Endothelial cell of umbilical vein (primary cell): Measurements from ENCODE around the gene EEF1AKMT2. TPM values are rescaled to one million over a fixed set of nuclear protein-coding genes. Genes with fewer than 3 reads are reported as not detected.

Experiments
- BruUV-seq: library from RNA; stranded (reverse); fragments of 400-500 nt; replicated peaks from 2 replicates; lab custom pipeline; 2021; lab: Mats Ljungman, UMichigan
- CTCF ChIA-PET: fragments of 300-600, 350-600 bp; sonication (Branson Sonifier 250); formaldehyde crosslinking; loops from one replicate; lab custom pipeline; 2021; ENCODE audit warnings: antibody characterized with exemption, inconsistent platforms; lab: Charles Lee
- POLR2A ChIA-PET: fragments of 300-600, 350-600 bp; sonication (Branson Sonifier 250); formaldehyde crosslinking; loops from one replicate; lab custom pipeline; 2021; ENCODE audit warnings: antibody characterized with exemption, inconsistent platforms; lab: Charles Lee
- DNase-seq: peaks from one replicate; pipeline ENCODE4 v3.0.0-alpha.2; 2011; ENCODE audit warnings: low read depth, low spot score
- FAIRE-seq: peaks from 2 replicates; lab custom pipeline; 2011; peaks lifted over from hg19 to GRCh38; lab: Jason Lieb, UNC
- H2AFZ ChIP-seq: 2 replicates; pipeline ENCODE4 v1.6.0; 2012; ENCODE audit warnings: low read depth, low read length, control low read depth, inconsistent platforms
- H3K27ac ChIP-seq: 2 replicates; pipeline ENCODE4 v1.5.1; 2011; ENCODE audit warnings: low read depth, mild to moderate bottlenecking, control low read depth, low read length, moderate library complexity; ENCODE audit not compliant: insufficient read depth
- H3K27me3 ChIP-seq, 2 experiments: 2 replicates each; pipeline versions ENCODE4 v1.6.0 to v1.6.1; 2011; ENCODE audit warnings: low read length in 2 of 2, mixed read lengths in 1 of 2; ENCODE audit not compliant: control insufficient read depth in 2 of 2, insufficient read depth in 2 of 2
- H3K36me3 ChIP-seq, 2 experiments: 2 replicates in 1 of 2; 3 replicates in 1 of 2; pipeline ENCODE4 v1.5.1; 2011; ENCODE audit warnings: low read length in 2 of 2, mild to moderate bottlenecking in 1 of 2, moderate library complexity in 1 of 2; ENCODE audit not compliant: control insufficient read depth in 2 of 2, insufficient read depth in 2 of 2; ENCODE audit errors: extremely low read depth in 1 of 2
- H3K4me1 ChIP-seq: 3 replicates; pipeline ENCODE4 v1.5.1; 2011; ENCODE audit warnings: mild to moderate bottlenecking, low read length; ENCODE audit not compliant: control insufficient read depth, insufficient read depth; ENCODE audit errors: extremely low read depth
- H3K4me2 ChIP-seq: 2 replicates; pipeline ENCODE4 v1.6.1; 2011; ENCODE audit warnings: low read length, control low read depth, mixed read lengths; ENCODE audit not compliant: insufficient read depth
- H3K4me3 ChIP-seq, 3 experiments: fragments of 200-600 bp in 1 of 3; sonication (generic), shearing (Covaris generic) in 1 of 3; replicated peaks in 1 of 3; 2 replicates each; pipeline ENCODE4 v1.5.1; 2011 to 2016; ENCODE audit warnings: control low read depth in 3 of 3, low read length in 3 of 3, mild to moderate bottlenecking in 2 of 3, inconsistent platforms in 1 of 3, low read depth in 1 of 3, moderate library complexity in 1 of 3; ENCODE audit not compliant: insufficient read depth in 1 of 3
- H3K79me2 ChIP-seq: 2 replicates; pipeline ENCODE4 v1.6.0; 2012; ENCODE audit warnings: low read length, inconsistent platforms; ENCODE audit not compliant: control insufficient read depth, insufficient read depth
- H3K9ac ChIP-seq: replicated peaks from 2 replicates; pipeline ENCODE3; 2011; ENCODE audit warnings: low read length, control low read depth; ENCODE audit not compliant: insufficient read depth; ENCODE audit errors: extremely low read depth
- H3K9me1 ChIP-seq: replicated peaks from 3 replicates; pipeline ENCODE4 v1.6.0; 2011; ENCODE audit warnings: mild to moderate bottlenecking, low read length; ENCODE audit not compliant: control insufficient read depth, insufficient read depth; ENCODE audit errors: extremely low read depth
- H3K9me3 ChIP-seq: replicated peaks from 2 replicates; pipeline ENCODE4 v1.5.1; 2012; ENCODE audit warnings: low read length, inconsistent platforms; ENCODE audit not compliant: control insufficient read depth, insufficient read depth
- H4K20me1 ChIP-seq: replicated peaks from 2 replicates; pipeline ENCODE3; 2011; ENCODE audit warnings: mild to moderate bottlenecking, low read length; ENCODE audit not compliant: control insufficient read depth, insufficient read depth; ENCODE audit errors: extremely low read depth
- CTCF ChIP-seq, 2 donors: IDR thresholded peaks; 1 replicate in 1 of 2; 2 replicates in 1 of 2; pipeline ENCODE4 v1.5.1; 2011; ENCODE audit warnings: low read length in 2 of 2, mild to moderate bottlenecking in 2 of 2, moderate library complexity in 2 of 2, control low read depth in 1 of 2, inconsistent platforms in 1 of 2, low read depth in 1 of 2; ENCODE audit not compliant: insufficient read depth in 1 of 2; ENCODE audit errors: extremely low read depth in 1 of 2
- EZH2 ChIP-seq: IDR thresholded peaks from 2 replicates; pipeline ENCODE4 v1.6.1; 2012; ENCODE audit warnings: borderline replicate concordance, low read depth, mild to moderate bottlenecking, moderate library complexity, low read length, inconsistent platforms; ENCODE audit not compliant: severe bottlenecking
- FOS ChIP-seq: IDR thresholded peaks from 2 replicates; pipeline ENCODE4 v1.6.1; 2011; ENCODE audit warnings: mild to moderate bottlenecking, low read length, moderate library complexity, borderline replicate concordance; ENCODE audit not compliant: insufficient read depth
- GATA2 ChIP-seq: IDR thresholded peaks from 2 replicates; pipeline ENCODE4 v1.7.0; 2011; ENCODE audit warnings: low read depth, mild to moderate bottlenecking, moderate library complexity, mixed read lengths, low read length; ENCODE audit not compliant: insufficient read length, insufficient read depth
- JUN ChIP-seq: IDR thresholded peaks from 2 replicates; pipeline ENCODE4 v1.6.1; 2011; ENCODE audit warnings: borderline replicate concordance, low read depth; ENCODE audit not compliant: insufficient read length, insufficient read depth
- MAX ChIP-seq: IDR thresholded peaks from 2 replicates; pipeline ENCODE4 v1.6.1; 2011; ENCODE audit not compliant: insufficient read depth, insufficient read length
- MYC ChIP-seq: IDR thresholded peaks from one replicate; pipeline ENCODE4 v1.6.1; 2011; ENCODE audit warnings: mild to moderate bottlenecking, low read depth, low read length
- POLR2A ChIP-seq: IDR thresholded peaks from 2 replicates; pipeline ENCODE4 v1.6.1; 2012; ENCODE audit warnings: low read depth, mild to moderate bottlenecking, control low read depth, low read length
- POLR2AphosphoS5 ChIP-seq: IDR thresholded peaks from 2 replicates; pipeline ENCODE4 v1.6.1; 2012; ENCODE audit warnings: low read depth, mild to moderate bottlenecking, control low read depth, low read length, moderate library complexity; ENCODE audit not compliant: insufficient read depth
- dilution Hi-C: fragments of 300-500 bp; cut with MboI; formaldehyde crosslinking; loops from one replicate; pipeline ENCODE4 v1.15.0; 2019; ENCODE audit warnings: low sequenced_read_pairs; ENCODE audit not compliant: extremely low pct_ligation_motif_present
- intact Hi-C: fragments of 100-400 bp; cut with micrococcal nuclease; formaldehyde crosslinking; loops from one replicate; pipeline ENCODE4 v1.10.0; 2022
- polyA plus RNA-seq, 4 experiments: library from polyadenylated mRNA; depleted of rRNA in 3 of 4; stranded (reverse) in 3 of 4; unstranded in 1 of 4; fragments of >200 nt; gene quantifications; 2 replicates each; pipeline versions ENCODE4 v1.2.1 to v1.2.3, GENCODE V29; 2011 to 2012; ENCODE audit warnings: missing spikeins in 1 of 4
- total RNA-seq: library from RNA; stranded (reverse); gene quantifications from 2 replicates; pipeline ENCODE4 v1.2.3, GENCODE V29; 2021

EEF1AKMT2 gene
- total and polyA plus RNA-seq, 2 donors (not counting 3 experiments of a cell fraction or from before 2014, with no cell fraction given) = 8.5 to 21.3 TPM

DNA sequence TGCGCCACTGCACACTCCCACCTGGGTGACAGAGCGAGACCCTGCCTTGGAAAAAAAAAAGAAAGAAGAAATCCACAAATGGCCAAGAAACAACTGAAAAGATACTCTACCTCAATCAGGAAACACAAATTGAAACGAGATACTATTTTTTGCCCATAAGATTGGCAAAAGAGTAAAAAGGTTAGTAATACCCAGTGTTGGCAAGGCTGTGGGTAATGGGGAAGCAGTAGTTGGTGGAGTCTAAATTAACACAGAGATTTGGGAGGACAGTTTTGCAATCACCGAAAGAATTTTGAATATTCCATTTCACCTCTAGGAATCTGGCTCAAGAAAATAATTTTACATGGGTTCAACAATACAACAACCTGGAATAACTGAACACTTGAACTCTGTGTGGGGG lies 29.8 kb upstream of the EEF1AKMT2 start:
- Histone ChIP-seq H3K36me3 (peaks cover 2 to 10% of the 10 kb centered on the region in 2 experiments), H3K9me1 (no peaks in the 10 kb centered on the region), H3K9me3 (no peaks in the 10 kb centered on the region), H3K27ac (no peak overlapping the region), H3K4me3 (no peak overlapping the region), H3K9ac (no peak overlapping the region), H2AFZ (no peak overlapping the region), H3K4me2 (no peak overlapping the region), H4K20me1 (no peaks in the 10 kb centered on the region), H3K79me2 (no peaks in the 10 kb centered on the region), H3K27me3 (no peaks in the 10 kb centered on the region), H3K4me1 (no peaks in the 10 kb centered on the region)
- FAIRE-seq (no peak), DNase-seq (no peak)
- dilution Hi-C loops (no loop called here), intact Hi-C loops (no loop called here)
- TF ChIP-seq POLR2AphosphoS5 (no peak), CTCF (IDR thresholded peaks at IDR 0.05; ENCODE audit: extremely low read depth in 1 of 2, insufficient read depth in 1 of 2, low read depth in 1 of 2, low read length in 2 of 2) (no peak), FOS (no peak), GATA2 (no peak), JUN (no peak), POLR2A (no peak), EZH2 (no peak), MAX (no peak), MYC (no peak)
- ChIA-PET POLR2A (no interaction called here), CTCF (interaction anchor here (0.6 kb wide), 1 partner anchor 10 kb away, joined by 3 read pairs; no protein-coding TSS in a partner anchor)
- BruUV-seq = no TSS peak
